Measurements from ENCODE around the gene ZER1.

ZER1 gene

GRCh38 chr9:128689293-128689774, 82.4 kb downstream of the ZER1 start:
- peak; percentile 61 for DNase-seq

GRCh38 chr9:128688501-128689292, 83.0 kb downstream of the ZER1 start, which contains the start of gene SET:
Gene SET (plus strand): TSS chr9:128689222. CDS start chr9:128689583, 361 bp downstream.
- peak; percentile 86 for DNase-seq

DNA sequence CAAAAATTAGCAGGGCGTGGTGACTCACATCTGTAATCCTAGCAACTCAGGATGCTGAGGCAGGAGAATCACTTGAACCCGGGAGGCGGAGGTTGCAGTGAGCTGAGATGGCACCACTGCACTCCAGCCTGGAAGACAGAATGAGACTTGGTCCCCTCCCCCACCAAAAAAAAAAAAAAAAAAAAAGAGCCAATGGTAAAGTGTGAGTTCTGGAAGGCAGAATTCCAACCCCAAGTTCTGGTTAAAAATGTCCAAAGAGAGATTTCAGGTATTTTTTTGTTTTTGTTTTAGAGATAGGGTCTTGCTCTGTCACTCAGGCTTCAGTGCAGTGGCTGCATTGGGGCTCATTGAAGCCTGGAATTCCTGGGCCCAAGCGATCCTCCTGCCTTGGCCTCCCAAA, 84.3 kb downstream of the ZER1 start:
- no peak for DNase-seq

GRCh38 chr9:128685636-128686489, 85.9 kb downstream of the ZER1 start:
- DNase-seq: peak; percentile 17

DNA sequence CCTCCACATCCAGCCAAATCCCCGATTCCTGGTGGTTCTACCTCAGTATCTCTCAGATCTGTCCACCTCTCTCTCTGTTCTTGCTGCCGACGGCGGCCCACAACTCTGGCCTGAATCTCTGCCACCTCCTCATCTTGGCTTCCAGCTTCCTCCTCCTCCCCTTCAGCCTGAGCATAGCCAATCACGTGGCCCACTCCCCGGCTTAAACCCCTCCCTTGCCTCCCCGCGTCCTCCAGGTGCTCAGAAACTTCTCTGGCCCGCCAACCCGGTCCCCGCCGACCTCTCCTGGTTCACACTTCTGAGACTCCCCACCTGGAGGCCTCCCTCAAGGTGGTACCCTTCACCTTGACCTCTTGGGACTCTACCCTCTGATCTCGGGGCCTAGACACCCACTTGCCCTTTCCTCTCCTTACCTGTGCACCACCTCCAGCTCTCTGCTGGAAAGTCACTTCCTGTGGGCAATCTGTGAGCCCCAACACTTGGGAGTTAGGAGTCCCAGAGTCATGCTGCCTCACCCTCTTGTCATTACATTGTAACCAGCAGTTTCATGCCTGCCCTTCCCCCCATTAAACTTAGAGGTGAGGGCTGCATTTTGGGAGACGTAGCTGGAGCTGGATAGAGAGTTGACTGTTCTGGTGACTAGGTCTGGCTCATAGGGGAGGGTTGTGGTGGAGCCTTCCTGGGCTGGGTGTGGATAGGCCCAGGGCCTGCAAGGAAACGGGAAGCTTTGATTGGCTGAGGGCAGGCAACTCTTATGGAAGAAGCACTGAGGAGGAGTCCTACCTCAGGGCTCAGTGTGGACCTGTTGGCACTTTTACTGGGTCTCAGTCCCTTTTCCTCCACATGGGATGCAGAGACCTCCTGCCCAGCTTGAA, 87.2 kb downstream of the ZER1 start:
- DNase-seq: peak; percentile 76

GRCh38 chr9:128684065-128684324, 87.7 kb downstream of the ZER1 start:
- DNase-seq: no peak

GRCh38 chr9:128683340-128684064, 88.2 kb downstream of the ZER1 start:
- peak; percentile 21 for DNase-seq
